ENCODE data around the gene RAB36. TPM values are rescaled to one million over a fixed set of nuclear protein-coding genes. Genes with fewer than 3 reads are reported as not detected.

RAB36 gene
- total RNA-seq, 1 experiment from 2014 or later, result 1.8 TPM

GRCh38 chr22:23210428-23211170 lies 65.3 kb downstream of the RAB36 start:
- no peaks in the 10 kb centered on the region for H3K9me3 Mint-ChIP-seq
- ChIA-PET CTCF (interaction anchor here (1.4 to 1.6 kb wide), 2 partner anchors 32 kb away, joined by 3 to 4 read pairs; no protein-coding TSS in a partner anchor), POLR2A (no interaction called here)
- TF ChIP-seq USF1 (CRISPR knock-in tag; IDR thresholded peaks at IDR 0.05), result no peak
- TF ChIP-seq TCF7 (CRISPR knock-in tag; IDR thresholded peaks at IDR 0.05; ENCODE audit: low read depth), result no peak
- no peak for TF ChIP-seq ZNF396 (CRISPR knock-in tag; IDR thresholded peaks at IDR 0.05; ENCODE audit: borderline replicate concordance)
- TF ChIP-seq IRF2 (CRISPR knock-in tag; IDR thresholded peaks at IDR 0.05; ENCODE audit: borderline replicate concordance, low read depth), result no peak
- no peak for TF ChIP-seq ZNF281 (CRISPR knock-in tag; IDR thresholded peaks at IDR 0.05)
- peaks cover 13% of the 10 kb centered on the region for H3K36me3 Mint-ChIP-seq
- DNase-seq (ENCODE audit: low spot score) (no peak), ATAC-seq (no peak)
- H3K4me1 Mint-ChIP-seq, result peaks cover 24% of the 10 kb centered on the region
- H3K4me3 Mint-ChIP-seq, result no peak overlapping the region
- no peak overlapping the region for H3K27ac Mint-ChIP-seq
- H3K27me3 Mint-ChIP-seq (ENCODE audit: low read depth), result no peaks in the 10 kb centered on the region

DNA sequence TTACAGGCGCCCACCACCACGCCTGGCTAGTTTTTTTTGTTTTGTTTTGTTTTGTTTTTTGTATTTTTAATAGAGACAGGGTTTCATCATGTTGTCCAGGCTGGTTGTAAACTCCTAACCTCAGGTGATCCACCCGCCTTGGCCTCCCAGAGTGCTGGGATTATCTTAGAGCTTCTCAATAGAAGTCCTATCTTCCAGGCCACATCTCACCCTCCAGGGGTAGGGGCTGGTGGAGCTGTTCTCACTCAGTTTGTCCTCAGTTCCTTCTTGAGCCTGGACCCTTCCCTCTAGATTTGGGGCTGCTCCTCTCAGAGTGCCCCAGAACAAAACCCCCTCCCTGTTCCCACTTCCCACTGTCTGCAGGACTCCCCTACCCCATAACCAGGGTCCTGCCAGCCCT lies 66.3 kb downstream of the RAB36 start:
- ChIA-PET POLR2A (no interaction called here), CTCF (interaction anchor here (0.6 to 1.6 kb wide), 3 partner anchors 31 to 63 kb away, joined by 3 to 5 read pairs (median 4); no protein-coding TSS in a partner anchor)
- peak overlapping the region; percentile 41; the same call in 1 of the 2 replicates for H3K27ac Mint-ChIP-seq

GRCh38 chr22:23212061-23213021 lies 67.1 kb downstream of the RAB36 start:
- Mint-ChIP-seq H3K27me3 (ENCODE audit: low read depth) (no peaks in the 10 kb centered on the region), H3K36me3 (peaks cover 2% of the 10 kb centered on the region; the same call in 1 of the 2 replicates), H3K9me3 (no peaks in the 10 kb centered on the region), H3K27ac (peak overlapping the region; percentile 82), H3K4me3 (no peak overlapping the region), H3K4me1 (peaks cover 41% of the 10 kb centered on the region)
- ATAC-seq (no peak), DNase-seq (ENCODE audit: low spot score) (no peak)
- CTCF ChIA-PET, result interaction anchor here (0.6 to 1.6 kb wide), 5 partner anchors 30 to 62 kb away, joined by 3 to 5 read pairs (median 4); no protein-coding TSS in a partner anchor
- POLR2A ChIA-PET, result no interaction called here
- TF ChIP-seq, protein P1, sequence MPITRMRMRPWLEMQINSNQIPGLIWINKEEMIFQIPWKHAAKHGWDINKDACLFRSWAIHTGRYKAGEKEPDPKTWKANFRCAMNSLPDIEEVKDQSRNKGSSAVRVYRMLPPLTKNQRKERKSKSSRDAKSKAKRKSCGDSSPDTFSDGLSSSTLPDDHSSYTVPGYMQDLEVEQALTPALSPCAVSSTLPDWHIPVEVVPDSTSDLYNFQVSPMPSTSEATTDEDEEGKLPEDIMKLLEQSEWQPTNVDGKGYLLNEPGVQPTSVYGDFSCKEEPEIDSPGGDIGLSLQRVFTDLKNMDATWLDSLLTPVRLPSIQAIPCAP (CRISPR knock-in tag; IDR thresholded peaks at IDR 0.05), result no peak
- TF ChIP-seq ZBTB21 (CRISPR knock-in tag; IDR thresholded peaks at IDR 0.05; ENCODE audit: borderline replicate concordance), result no peak
- TF ChIP-seq ZNF671 (CRISPR knock-in tag; IDR thresholded peaks at IDR 0.05), result no peak
- no peak for TF ChIP-seq SMAD4 (CRISPR knock-in tag; IDR thresholded peaks at IDR 0.05)
- no peak for TF ChIP-seq FOXP1 (CRISPR knock-in tag; IDR thresholded peaks at IDR 0.05; ENCODE audit: borderline replicate concordance)
- TF ChIP-seq ZNF232 (CRISPR knock-in tag; IDR thresholded peaks at IDR 0.05), result no peak

More for the DNA sequence above, 66.3 kb downstream of the RAB36 start:
- Mint-ChIP-seq H3K4me3 (no peak overlapping the region), H3K9me3 (no peaks in the 10 kb centered on the region), H3K27me3 (ENCODE audit: low read depth) (no peaks in the 10 kb centered on the region), H3K4me1 (peaks cover 34% of the 10 kb centered on the region), H3K36me3 (peaks cover 6% of the 10 kb centered on the region)
- DNase-seq (ENCODE audit: low spot score), result no peak
- ATAC-seq, result no peak
- no peak for TF ChIP-seq NFE2L1 (CRISPR knock-in tag; IDR thresholded peaks at IDR 0.05)
